ENCODE results near the gene SERPINB13.

- TF ChIP-seq CTCF (IDR thresholded peaks at IDR 0.05; ENCODE audit: borderline replicate concordance, extremely low read depth, low read length, poor library complexity, severe bottlenecking) (no peak), EZH2 (IDR thresholded peaks at IDR 0.05; ENCODE audit: borderline replicate concordance, low read depth, low read length, severe bottlenecking) (no peak)
Observed at GRCh38 chr18:63539904-63540510, 47.1 kb upstream of the SERPINB13 start.

All from DND-41 (cell line).